ENCODE data around the gene CEACAM8. TPM values are rescaled to one million over a fixed set of nuclear protein-coding genes. Genes with fewer than 3 reads are reported as not detected.
"Not testable (repeated sequence)": the region's sequence is repeated elsewhere in the genome, so short reads cannot be mapped to it uniquely, and the experiment has no call there.

Gene CEACAM8
- total RNA-seq, 1 experiment from 2014 or later = not detected

DNA sequence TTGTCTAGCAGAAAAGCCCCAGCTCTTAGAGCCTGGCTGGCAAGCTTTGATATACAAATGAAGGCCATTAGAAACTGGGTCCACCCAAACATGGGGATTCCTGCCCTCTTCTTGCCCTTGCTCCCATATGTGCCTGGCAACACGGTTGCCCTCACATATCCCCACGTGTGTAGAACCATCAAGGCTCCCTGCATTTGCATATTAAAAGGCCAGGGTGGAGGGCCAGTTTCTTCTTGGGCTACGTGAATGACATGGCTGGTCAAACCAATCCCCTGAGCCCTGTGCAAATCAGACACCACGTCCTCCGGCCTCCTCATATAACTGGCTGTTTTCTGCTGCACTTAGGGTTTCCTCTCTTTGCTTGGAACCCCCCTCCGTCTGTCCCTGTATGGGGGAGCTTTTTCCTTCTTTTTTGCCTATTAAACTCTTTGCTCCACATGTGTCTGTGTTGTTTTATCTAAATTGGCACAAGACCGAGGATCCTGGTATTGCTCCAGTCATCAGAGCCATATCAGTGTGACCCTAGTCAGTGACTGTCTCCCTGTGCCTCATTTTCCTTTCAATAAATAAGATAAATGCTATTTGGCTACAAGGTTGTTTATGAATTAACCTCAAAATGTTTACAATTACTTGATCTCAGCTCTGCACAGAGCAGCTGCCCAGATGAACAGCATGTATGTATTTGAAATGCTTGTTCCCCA, 36.1 kb downstream of the CEACAM8 start:
- H4K91ac ChIP-seq (ENCODE audit: insufficient read length, low read depth, low read length) = no peak overlapping the region
- Mint-ChIP-seq H3K27me3 (ENCODE audit: low read depth) (peaks cover 18% of the 10 kb centered on the region), H3K9me3 (peaks cover 4 to 10% of the 10 kb centered on the region in 2 experiments; a peak in 3 of 5 replicates), H3K27ac (peak overlapping the region in 1 of 3 experiments; percentile 61; a peak in 1 of 7 replicates), H3K4me1 (peaks cover 32 to 40% of the 10 kb centered on the region in 2 experiments), H3K36me3 (ENCODE audit: insufficient read depth in 1 of 3, low read depth in 3 of 3) (peaks cover 0 to 6% (median 3%) of the 10 kb centered on the region in 3 experiments; a peak in 3 of 7 replicates), H3K4me3 (peak overlapping the region in 1 of 2 experiments; percentile 43; a peak in 2 of 5 replicates)
- H4K8ac ChIP-seq (replicated peaks; ENCODE audit: insufficient read length, low read depth, low read length) = no peak overlapping the region
- H2BK15ac ChIP-seq (ENCODE audit: low read depth, low read length) = no peak overlapping the region
- H3K9ac ChIP-seq (ENCODE audit: extremely low read depth, insufficient read length, low read length) = no peak overlapping the region
- H3K23me2 ChIP-seq (ENCODE audit: insufficient read length, low read depth, low read length, poor library complexity, severe bottlenecking) = no peaks in the 10 kb centered on the region
- no peak overlapping the region for H3K56ac ChIP-seq (ENCODE audit: insufficient read length, low read depth, low read length)
- H2BK5ac ChIP-seq (ENCODE audit: insufficient read length, low read length) = no peak overlapping the region
- no peak overlapping the region for H2AK5ac ChIP-seq (ENCODE audit: insufficient read length, low read length)
- no peak overlapping the region for H3K4me2 ChIP-seq (ENCODE audit: insufficient read depth, insufficient read length, low read length)
- no CpG with 5 or more reads among the region's 7 CpGs for WGBS (ENCODE audit: extremely low coverage, insufficient read length, low lambda C conversion rate)
- H3K79me2 ChIP-seq (ENCODE audit: insufficient read depth, low read length) = no peaks in the 10 kb centered on the region
- H3K4ac ChIP-seq (ENCODE audit: low read depth, low read length) = no peak overlapping the region
- no peaks in the 10 kb centered on the region for H4K20me1 ChIP-seq (ENCODE audit: control insufficient read depth, insufficient read depth, insufficient read length)
- H3K18ac ChIP-seq (ENCODE audit: insufficient read length, low read depth, low read length) = no peak overlapping the region
- H3K9me3 ChIP-seq (ENCODE audit: control insufficient read depth, low read depth, low read length) = no peaks in the 10 kb centered on the region
- H3K23ac ChIP-seq (ENCODE audit: insufficient read length, low read depth, low read length) = no peak overlapping the region
- H2AFZ ChIP-seq (ENCODE audit: low read length) = no peak overlapping the region
- H2BK120ac ChIP-seq (ENCODE audit: low read depth, low read length, poor library complexity, severe bottlenecking) = no peak overlapping the region
- no peak overlapping the region for H3K27ac ChIP-seq (ENCODE audit: insufficient read length, low read depth, low read length)
- peaks cover 3% of the 10 kb centered on the region; the same call in 1 of the 2 replicates for H3K4me1 ChIP-seq (ENCODE audit: insufficient read depth, low read length)
- H3K79me1 ChIP-seq (ENCODE audit: insufficient read depth, low read depth, low read length, poor library complexity, severe bottlenecking) = no peaks in the 10 kb centered on the region
- no peak overlapping the region for H3K14ac ChIP-seq (ENCODE audit: insufficient read depth, low read length)
- TF ChIP-seq, protein P1, sequence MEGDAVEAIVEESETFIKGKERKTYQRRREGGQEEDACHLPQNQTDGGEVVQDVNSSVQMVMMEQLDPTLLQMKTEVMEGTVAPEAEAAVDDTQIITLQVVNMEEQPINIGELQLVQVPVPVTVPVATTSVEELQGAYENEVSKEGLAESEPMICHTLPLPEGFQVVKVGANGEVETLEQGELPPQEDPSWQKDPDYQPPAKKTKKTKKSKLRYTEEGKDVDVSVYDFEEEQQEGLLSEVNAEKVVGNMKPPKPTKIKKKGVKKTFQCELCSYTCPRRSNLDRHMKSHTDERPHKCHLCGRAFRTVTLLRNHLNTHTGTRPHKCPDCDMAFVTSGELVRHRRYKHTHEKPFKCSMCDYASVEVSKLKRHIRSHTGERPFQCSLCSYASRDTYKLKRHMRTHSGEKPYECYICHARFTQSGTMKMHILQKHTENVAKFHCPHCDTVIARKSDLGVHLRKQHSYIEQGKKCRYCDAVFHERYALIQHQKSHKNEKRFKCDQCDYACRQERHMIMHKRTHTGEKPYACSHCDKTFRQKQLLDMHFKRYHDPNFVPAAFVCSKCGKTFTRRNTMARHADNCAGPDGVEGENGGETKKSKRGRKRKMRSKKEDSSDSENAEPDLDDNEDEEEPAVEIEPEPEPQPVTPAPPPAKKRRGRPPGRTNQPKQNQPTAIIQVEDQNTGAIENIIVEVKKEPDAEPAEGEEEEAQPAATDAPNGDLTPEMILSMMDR (conservative IDR thresholded peaks at IDR 0.05) = no peak
- DNase-seq = peak; percentile 38
- no peak overlapping the region for H2BK12ac ChIP-seq (ENCODE audit: insufficient read length, low read depth, low read length)
- no peak overlapping the region for H2BK20ac ChIP-seq (ENCODE audit: low read depth, low read length, poor library complexity, severe bottlenecking)
- H4K5ac ChIP-seq (ENCODE audit: insufficient read length, low read depth, low read length) = no peak overlapping the region
- H3T11ph ChIP-seq (ENCODE audit: low read length) = no peak overlapping the region
- H3K27me3 ChIP-seq (ENCODE audit: insufficient read depth, low read length) = no peaks in the 10 kb centered on the region

DNA sequence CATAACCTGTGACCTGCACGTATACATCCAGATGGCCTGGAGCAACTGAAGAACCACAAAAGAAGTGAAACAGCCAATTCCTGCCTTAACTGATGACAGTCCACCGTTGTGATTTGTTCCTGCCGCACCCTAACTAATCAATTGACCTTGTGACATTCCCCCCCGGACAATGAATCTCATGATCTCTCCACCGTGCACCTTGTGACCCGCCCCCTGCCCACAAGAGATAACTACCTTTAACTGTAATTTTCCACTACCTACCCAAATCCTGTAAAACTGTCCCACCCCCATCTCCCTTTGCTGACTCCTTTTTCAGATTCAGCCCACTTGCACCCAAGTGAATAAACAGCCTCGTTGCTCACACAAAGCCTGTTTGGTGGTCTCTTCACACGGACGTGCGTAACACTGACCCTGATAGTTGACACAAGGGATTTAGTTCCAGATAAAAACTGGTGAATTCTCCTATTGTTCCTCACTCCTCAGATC, 37.3 kb downstream of the CEACAM8 start:
- no CpG with 5 or more reads among the region's 10 CpGs for WGBS (ENCODE audit: extremely low coverage, insufficient read length, low lambda C conversion rate)
- peak overlapping the region in 1 of 3 experiments; percentile 5; a peak in 2 of 7 replicates for H3K27ac Mint-ChIP-seq
- H3K9me3 ChIP-seq (ENCODE audit: control insufficient read depth, low read depth, low read length) = not testable (repeated sequence)

More for the DNA sequence above, 37.3 kb downstream of the CEACAM8 start:
- H3K27me3 ChIP-seq (ENCODE audit: insufficient read depth, low read length); H4K5ac ChIP-seq (ENCODE audit: insufficient read length, low read depth, low read length); H2BK5ac ChIP-seq (ENCODE audit: insufficient read length, low read length); H2AFZ ChIP-seq (ENCODE audit: low read length); H4K91ac ChIP-seq (ENCODE audit: insufficient read length, low read depth, low read length); H3K4me1 ChIP-seq (ENCODE audit: insufficient read depth, low read length); H4K8ac ChIP-seq (replicated peaks; ENCODE audit: insufficient read length, low read depth, low read length); H2BK120ac ChIP-seq (ENCODE audit: low read depth, low read length, poor library complexity, severe bottlenecking); H3K4ac ChIP-seq (ENCODE audit: low read depth, low read length); H3K79me1 ChIP-seq (ENCODE audit: insufficient read depth, low read depth, low read length, poor library complexity, severe bottlenecking); H3K4me2 ChIP-seq (ENCODE audit: insufficient read depth, insufficient read length, low read length); H3T11ph ChIP-seq (ENCODE audit: low read length); H2AK5ac ChIP-seq (ENCODE audit: insufficient read length, low read length); H3K9me3 Mint-ChIP-seq; H4K20me1 ChIP-seq (ENCODE audit: control insufficient read depth, insufficient read depth, insufficient read length); H3K14ac ChIP-seq (ENCODE audit: insufficient read depth, low read length); H2BK15ac ChIP-seq (ENCODE audit: low read depth, low read length); H3K56ac ChIP-seq (ENCODE audit: insufficient read length, low read depth, low read length); DNase-seq; H3K23me2 ChIP-seq (ENCODE audit: insufficient read length, low read depth, low read length, poor library complexity, severe bottlenecking); H3K9ac ChIP-seq (ENCODE audit: extremely low read depth, insufficient read length, low read length); H3K18ac ChIP-seq (ENCODE audit: insufficient read length, low read depth, low read length); H3K79me2 ChIP-seq (ENCODE audit: insufficient read depth, low read length); H3K27ac ChIP-seq (ENCODE audit: insufficient read length, low read depth, low read length); H3K23ac ChIP-seq (ENCODE audit: insufficient read length, low read depth, low read length); H3K36me3 Mint-ChIP-seq (ENCODE audit: insufficient read depth in 1 of 3, low read depth in 3 of 3); H2BK20ac ChIP-seq (ENCODE audit: low read depth, low read length, poor library complexity, severe bottlenecking); H2BK12ac ChIP-seq (ENCODE audit: insufficient read length, low read depth, low read length): not testable (repeated sequence)
- H3K4me1 Mint-ChIP-seq = peaks cover 39 to 45% of the 10 kb centered on the region in 2 experiments
- 0 out of 5 replicates have a peak overlapping the region, but pooled peaks of 1 of the 2 experiments have one; percentile 12 for H3K4me3 Mint-ChIP-seq
- H3K27me3 Mint-ChIP-seq (ENCODE audit: low read depth) = peaks cover 18% of the 10 kb centered on the region

Measured in H9 (cell line).